HK-2 (cell line): ENCODE measurements around the gene PYGM.
A peak's percentile ranks its signal among the peaks of the same experiment; 100 is the strongest.

ENCODE experiments used
- DNase-seq: peaks from one replicate; pipeline ENCODE4 v3.0.0-alpha.2; 2018; ENCODE audit not compliant: unreplicated experiment

Gene PYGM

GRCh38 chr11:64759722-64760719 is at the start of gene PYGM:
TSS of gene PYGM (minus strand) at chr11:64759974. CDS start at chr11:64759898, 76 bp downstream.
- no peak for DNase-seq

GRCh38 chr11:64805481-64805880 is 45.7 kb upstream of the PYGM start:
- DNase-seq: no peak

GRCh38 chr11:64804346-64805210 is 44.8 kb upstream of the PYGM start:
- no peak for DNase-seq

GRCh38 chr11:64803846-64804345 is 44.1 kb upstream of the PYGM start:
- no peak for DNase-seq

- peak; percentile 66 for DNase-seq
These were observed 43.5 kb upstream of the PYGM start, which contains the start of gene MAP4K2 for GRCh38 chr11:64803158-64803845. TSS of gene MAP4K2 (minus strand) at chr11:64803214. CDS start at chr11:64803149, 65 bp downstream.

- DNase-seq: no peak
These were observed 42.8 kb upstream of the PYGM start for GRCh38 chr11:64802370-64803157.

GRCh38 chr11:64801561-64802369 is 42.0 kb upstream of the PYGM start:
- no peak for DNase-seq

GRCh38 chr11:64801158-64801464 is 41.3 kb upstream of the PYGM start:
- DNase-seq: no peak

- DNase-seq: no peak
These were observed 40.8 kb upstream of the PYGM start for GRCh38 chr11:64800303-64801157.

- no peak for DNase-seq
These were observed 40.0 kb upstream of the PYGM start for GRCh38 chr11:64799623-64800302.

- no peak for DNase-seq
These were observed 39.5 kb upstream of the PYGM start for GRCh38 chr11:64799256-64799622.

GRCh38 chr11:64796757-64797541 is 37.2 kb upstream of the PYGM start:
- no peak for DNase-seq

- DNase-seq: no peak
These were observed 36.4 kb upstream of the PYGM start for GRCh38 chr11:64796047-64796756.

- DNase-seq: no peak
These were observed 34.8 kb upstream of the PYGM start for GRCh38 chr11:64794526-64794925.

GRCh38 chr11:64793271-64794160 is 33.7 kb upstream of the PYGM start:
- no peak for DNase-seq

- DNase-seq: no peak
These were observed 32.7 kb upstream of the PYGM start for GRCh38 chr11:64792482-64792881.
